HG03175 (cell line): Measurements from ENCODE around the gene GALNT10.

Source experiments
- ATAC-seq: cut with Tn5 transposase; IDR thresholded peaks from one replicate; pipeline ENCODE4 v1.9.1; 2021; ENCODE audit warnings: mild to moderate bottlenecking, moderate library complexity; ENCODE audit not compliant: unreplicated experiment

Gene GALNT10

GRCh38 chr5:154465169-154465568 lies 274.6 kb downstream of the GALNT10 start:
- no peak for ATAC-seq

- no peak for ATAC-seq
Measured at GRCh38 chr5:154466147-154466546, 275.6 kb downstream of the GALNT10 start.

DNA sequence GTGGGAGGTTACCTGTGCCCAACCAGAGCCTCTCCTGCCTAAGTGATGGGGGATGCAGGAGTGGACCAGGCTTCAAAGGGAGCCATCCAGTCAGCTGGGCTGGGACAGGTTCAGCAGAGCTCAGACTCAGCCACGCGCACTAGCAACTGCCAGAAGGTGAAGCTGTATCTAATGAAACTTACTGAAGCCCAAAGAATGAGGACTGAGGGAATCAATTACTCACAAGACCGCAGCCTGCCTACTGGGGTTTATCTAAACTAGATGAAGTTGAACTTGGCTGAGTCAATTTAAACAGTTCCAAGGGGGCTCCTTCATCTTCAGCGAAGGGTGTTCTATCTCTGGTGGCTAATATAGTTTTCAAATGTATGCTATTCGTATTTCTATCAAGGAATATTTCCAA lies 276.1 kb downstream of the GALNT10 start:
- no peak for ATAC-seq

DNA sequence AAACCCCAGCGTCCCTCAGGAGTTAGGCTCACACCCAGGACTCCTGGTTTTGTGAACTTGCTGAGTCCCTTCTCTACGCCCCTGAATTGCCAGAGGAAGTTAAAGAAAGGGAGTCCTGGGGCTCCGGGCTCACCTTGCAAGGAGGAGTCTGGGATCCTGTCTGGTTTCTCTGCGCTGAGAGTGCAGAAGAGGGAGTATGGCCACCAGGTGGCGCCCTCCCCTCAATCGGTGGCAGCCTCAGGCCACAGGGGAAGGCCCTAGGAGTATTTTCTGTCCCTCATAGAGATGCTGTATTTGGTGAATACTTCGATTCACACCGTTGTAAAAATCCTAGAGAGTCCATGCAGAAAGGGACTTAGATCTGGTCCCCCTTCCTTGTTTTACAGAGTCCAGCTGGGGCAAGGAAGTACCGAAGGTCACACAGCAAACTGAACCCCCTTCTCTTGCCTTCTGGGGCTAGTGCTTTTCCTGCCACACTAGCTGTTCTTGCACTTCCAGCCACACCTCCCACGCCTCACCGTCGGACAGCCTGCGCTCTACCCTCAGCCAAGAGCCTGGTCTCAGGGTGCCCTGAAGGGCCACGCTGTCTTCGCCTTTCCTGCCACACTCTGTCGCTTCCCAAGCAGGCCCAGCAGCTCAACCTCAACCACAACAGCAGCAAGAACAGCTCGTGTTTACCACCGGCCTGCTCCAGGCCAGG lies 277.3 kb downstream of the GALNT10 start:
- peak; percentile 95 for ATAC-seq

DNA sequence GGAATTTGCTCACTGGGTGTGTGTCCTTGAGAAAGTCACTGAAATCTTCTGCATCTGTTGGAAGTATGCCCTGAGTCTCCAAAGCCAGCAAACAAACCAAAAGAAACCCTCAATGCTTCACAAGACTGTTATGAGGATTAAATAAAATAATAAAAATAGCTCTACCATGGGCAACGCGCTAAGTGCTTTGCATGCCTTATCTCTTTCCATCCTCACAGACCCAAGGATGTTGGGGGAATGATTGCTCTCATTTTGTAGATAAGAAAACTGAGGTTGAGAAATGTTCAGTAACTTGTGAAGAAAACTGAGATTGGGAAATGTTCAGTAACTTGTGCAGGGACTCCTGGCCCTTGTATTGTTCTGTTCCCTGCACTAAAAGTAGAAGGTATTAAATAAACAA lies 279.6 kb downstream of the GALNT10 start:
- ATAC-seq = no peak
